Gastroesophageal sphincter (tissue), 3 donors: ENCODE measurements around the gene STK32B.

Experiments
- POLR2A ChIP-seq, 2 donors: fragments of 450-650 bp; IDR thresholded peaks; one replicate each; pipeline ENCODE4 v1.6.1; 2017; ENCODE audit warnings: antibody characterized with exemption in 2 of 2, mild to moderate bottlenecking in 2 of 2, moderate library complexity in 1 of 2
- POLR2AphosphoS5 ChIP-seq: sonication (generic); formaldehyde crosslinking; IDR thresholded peaks from one replicate; pipeline ENCODE4 v1.6.1; 2017; ENCODE audit warnings: antibody characterized with exemption
- TF ChIP-seq, protein P1 (sequence below), 4 experiments: fragments of 200-600 bp in 2 of 4; fragments of 450-650 bp in 2 of 4; sonication (generic) in 1 of 4; IDR thresholded peaks; one replicate each; pipeline ENCODE4 v1.5.1; 2017 to 2019; ENCODE audit warnings: antibody characterized with exemption in 4 of 4, mild to moderate bottlenecking in 2 of 4, moderate library complexity in 2 of 4

- TF ChIP-seq, protein P1, sequence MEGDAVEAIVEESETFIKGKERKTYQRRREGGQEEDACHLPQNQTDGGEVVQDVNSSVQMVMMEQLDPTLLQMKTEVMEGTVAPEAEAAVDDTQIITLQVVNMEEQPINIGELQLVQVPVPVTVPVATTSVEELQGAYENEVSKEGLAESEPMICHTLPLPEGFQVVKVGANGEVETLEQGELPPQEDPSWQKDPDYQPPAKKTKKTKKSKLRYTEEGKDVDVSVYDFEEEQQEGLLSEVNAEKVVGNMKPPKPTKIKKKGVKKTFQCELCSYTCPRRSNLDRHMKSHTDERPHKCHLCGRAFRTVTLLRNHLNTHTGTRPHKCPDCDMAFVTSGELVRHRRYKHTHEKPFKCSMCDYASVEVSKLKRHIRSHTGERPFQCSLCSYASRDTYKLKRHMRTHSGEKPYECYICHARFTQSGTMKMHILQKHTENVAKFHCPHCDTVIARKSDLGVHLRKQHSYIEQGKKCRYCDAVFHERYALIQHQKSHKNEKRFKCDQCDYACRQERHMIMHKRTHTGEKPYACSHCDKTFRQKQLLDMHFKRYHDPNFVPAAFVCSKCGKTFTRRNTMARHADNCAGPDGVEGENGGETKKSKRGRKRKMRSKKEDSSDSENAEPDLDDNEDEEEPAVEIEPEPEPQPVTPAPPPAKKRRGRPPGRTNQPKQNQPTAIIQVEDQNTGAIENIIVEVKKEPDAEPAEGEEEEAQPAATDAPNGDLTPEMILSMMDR (IDR thresholded peaks at IDR 0.05) = no peak
- TF ChIP-seq POLR2A (IDR thresholded peaks at IDR 0.05) (no peak), POLR2AphosphoS5 (no peak)
Observed at GRCh38 chr4:5160668-5161067, 109.4 kb downstream of the STK32B start.
